ENCODE measurements around the gene HOXC10. TPM values are rescaled to one million over a fixed set of nuclear protein-coding genes. Genes with fewer than 3 reads are reported as not detected.

HOXC10 gene
- total RNA-seq, 4 donors from 2014 or later = not detected

- Histone ChIP-seq H3K27me3 (peaks cover 100% of the 10 kb centered on the region), H3K4me1 (peaks cover 0 to 6% (median 4%) of the 10 kb centered on the region in 4 donors), H3K27ac (no peak overlapping the region), H3K36me3 (no peaks in the 10 kb centered on the region), H3K9me3 (no peaks in the 10 kb centered on the region), H3K4me3 (no peak overlapping the region)
- intact Hi-C loops (cut with DNase I; ENCODE audit: low total_unique reads) (no loop called here), in situ Hi-C loops (cut with MboI; ENCODE audit: low pct_ligation_motif_present in 1 of 4, low pct_unique_long_range_greater_than_20kb in 1 of 4, low sequenced_read_pairs in 3 of 4) (no loop called here)
- WGBS, 2 donors (ENCODE audit: low coverage in 1 of 2) = 43 to 76% methylated on average over 4 to 9 of the region's 9 CpGs
- no peak for DNase-seq
- no peak for TF ChIP-seq CTCF (IDR thresholded peaks at IDR 0.05)
- no peak for TF ChIP-seq EP300 (IDR thresholded peaks at IDR 0.05; ENCODE audit: low read depth)
- TF ChIP-seq POLR2A (IDR thresholded peaks at IDR 0.05) = no peak
- TF ChIP-seq POLR2AphosphoS5 (IDR thresholded peaks at IDR 0.05) = no peak
These were observed 54.0 kb downstream of the HOXC10 start for GRCh38 chr12:54038871-54039414.

- Histone ChIP-seq H3K36me3 (no peaks in the 10 kb centered on the region), H3K4me3 (no peak overlapping the region), H3K9me3 (no peaks in the 10 kb centered on the region), H3K4me1 (no peaks in the 10 kb centered on the region), H3K27ac (no peak overlapping the region), H3K27me3 (peaks cover 100% of the 10 kb centered on the region)
- in situ Hi-C loops (cut with MboI; ENCODE audit: low pct_ligation_motif_present in 1 of 4, low pct_unique_long_range_greater_than_20kb in 1 of 4, low sequenced_read_pairs in 3 of 4) = no loop called here
- WGBS, 2 donors (ENCODE audit: low coverage in 1 of 2) = 26 to 35% methylated on average over 4 to 16 of the region's 16 CpGs
- intact Hi-C loops (cut with DNase I; ENCODE audit: low total_unique reads) = no loop called here
- no peak for DNase-seq
- TF ChIP-seq POLR2AphosphoS5 (IDR thresholded peaks at IDR 0.05) (no peak), EP300 (IDR thresholded peaks at IDR 0.05; ENCODE audit: low read depth) (no peak), CTCF (IDR thresholded peaks at IDR 0.05) (no peak), POLR2A (IDR thresholded peaks at IDR 0.05) (no peak)
These were observed 54.6 kb downstream of the HOXC10 start for GRCh38 chr12:54039417-54040147.

Small RNA genes lying within 50 kb of the gene (small RNA-seq; reads per million reads assigned to genes)
- gene AC012531.3 = 0 reads per million in 4 donors
- 0 reads per million in 4 donors for gene AC012531.4
- 0 reads per million in 4 donors for gene HOXC5
- gene MIR196A2 = 94.5 to 249 (median 122) reads per million in 4 donors
- 0.24 to 2.5 (median 1.1) reads per million in 4 donors for gene MIR615
- 0 reads per million in 4 donors for gene RF01905
- 0 reads per million in 4 donors for gene RF01906

Other genes starting within 250 kb of the HOXC10 start
- not detected for gene CISTR, start 233.2 kb upstream of the HOXC10 start, total RNA-seq
- not detected for gene HOXC13, start 46.3 kb upstream of the HOXC10 start, total RNA-seq
- not detected for gene HOXC12, start 30.2 kb upstream of the HOXC10 start, total RNA-seq
- gene HOXC11, start 12.0 kb upstream of the HOXC10 start, total RNA-seq = not detected
- gene HOTAIR, start 10.2 kb upstream of the HOXC10 start, total RNA-seq = not detected
- not detected for gene HOXC9, start 15.0 kb downstream of the HOXC10 start, total RNA-seq
- not detected for gene HOXC8, start 23.8 kb downstream of the HOXC10 start, total RNA-seq
- gene HOXC6, start 43.3 kb downstream of the HOXC10 start, total RNA-seq = under 1 TPM in 1 of 4 donors, not detected in 3; 0.48 TPM
- gene HOXC5, start 47.9 kb downstream of the HOXC10 start, total RNA-seq = under 1 TPM in 2 of 4 donors, not detected in 2; 0.27 to 0.60 TPM
- gene HOXC4, start 68.7 kb downstream of the HOXC10 start, total RNA-seq = under 1 TPM in 2 of 4 donors, not detected in 2; 0.64 to 0.68 TPM
- 10 to 100 TPM; 46.0 to 91.3 (median 50.1) TPM for gene SMUG1, start 203.8 kb downstream of the HOXC10 start, total RNA-seq

All from transverse colon (tissue), 4 donors.